Thyroid gland (tissue), 4 donors: Measurements from ENCODE around the gene ZNF107.

Source experiments
- POLR2A ChIP-seq, 2 donors: fragments of 450-650 bp; IDR thresholded peaks; one replicate each; pipeline ENCODE4 v1.6.1; 2017; ENCODE audit warnings: antibody characterized with exemption in 2 of 2, mild to moderate bottlenecking in 2 of 2, moderate library complexity in 1 of 2
- TF ChIP-seq, protein P1 (sequence below), 6 experiments: fragments of 200-600 bp in 3 of 6; fragments of 450-650 bp in 3 of 6; sonication (generic) in 3 of 6; IDR thresholded peaks; one replicate each; pipeline ENCODE4 v1.5.1; 2016 to 2019; ENCODE audit warnings: antibody characterized with exemption in 6 of 6, mild to moderate bottlenecking in 2 of 6, inconsistent platforms in 1 of 6, moderate library complexity in 1 of 6

DNA sequence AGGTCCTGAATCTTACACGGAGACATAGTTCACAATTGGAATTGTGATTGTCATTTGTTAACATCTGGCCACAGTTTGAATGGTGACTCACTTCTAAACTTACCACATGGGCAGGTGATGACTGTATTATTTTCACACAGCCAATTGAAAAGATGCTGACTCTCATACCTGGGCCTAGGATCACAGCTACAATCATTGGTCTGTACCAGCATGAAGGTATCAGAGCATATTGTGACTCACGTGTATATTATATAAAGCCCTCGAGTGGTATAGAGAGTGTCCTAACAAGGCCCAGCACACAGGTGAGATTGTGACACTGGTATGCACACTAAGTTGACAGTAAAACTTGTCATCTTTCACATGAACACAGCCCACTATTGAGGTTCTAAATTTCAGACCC is 9.4 kb upstream of the ZNF107 start:
- no peak for TF ChIP-seq POLR2A (IDR thresholded peaks at IDR 0.05)
- TF ChIP-seq, protein P1, sequence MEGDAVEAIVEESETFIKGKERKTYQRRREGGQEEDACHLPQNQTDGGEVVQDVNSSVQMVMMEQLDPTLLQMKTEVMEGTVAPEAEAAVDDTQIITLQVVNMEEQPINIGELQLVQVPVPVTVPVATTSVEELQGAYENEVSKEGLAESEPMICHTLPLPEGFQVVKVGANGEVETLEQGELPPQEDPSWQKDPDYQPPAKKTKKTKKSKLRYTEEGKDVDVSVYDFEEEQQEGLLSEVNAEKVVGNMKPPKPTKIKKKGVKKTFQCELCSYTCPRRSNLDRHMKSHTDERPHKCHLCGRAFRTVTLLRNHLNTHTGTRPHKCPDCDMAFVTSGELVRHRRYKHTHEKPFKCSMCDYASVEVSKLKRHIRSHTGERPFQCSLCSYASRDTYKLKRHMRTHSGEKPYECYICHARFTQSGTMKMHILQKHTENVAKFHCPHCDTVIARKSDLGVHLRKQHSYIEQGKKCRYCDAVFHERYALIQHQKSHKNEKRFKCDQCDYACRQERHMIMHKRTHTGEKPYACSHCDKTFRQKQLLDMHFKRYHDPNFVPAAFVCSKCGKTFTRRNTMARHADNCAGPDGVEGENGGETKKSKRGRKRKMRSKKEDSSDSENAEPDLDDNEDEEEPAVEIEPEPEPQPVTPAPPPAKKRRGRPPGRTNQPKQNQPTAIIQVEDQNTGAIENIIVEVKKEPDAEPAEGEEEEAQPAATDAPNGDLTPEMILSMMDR (IDR thresholded peaks at IDR 0.05): no peak
